HFF-Myc (cell line): Measurements from ENCODE around the gene DTHD1.

Experiments used
- DNase-seq: peaks from one replicate; pipeline ENCODE4 v3.0.0-alpha.2; 2011; ENCODE audit warnings: low read depth; ENCODE audit errors: extremely low read depth
- H3K4me3 ChIP-seq: replicated peaks from 2 replicates; pipeline ENCODE4 v1.5.1; 2011; ENCODE audit warnings: low read depth, mild to moderate bottlenecking, control low read depth, low read length
- TF ChIP-seq, protein P1 (sequence below): IDR thresholded peaks from 2 replicates; pipeline ENCODE4 v1.5.1; 2012; ENCODE audit warnings: mild to moderate bottlenecking, low read depth, low read length, control low read depth; ENCODE audit errors: missing control alignments

The DTHD1 gene

DNA sequence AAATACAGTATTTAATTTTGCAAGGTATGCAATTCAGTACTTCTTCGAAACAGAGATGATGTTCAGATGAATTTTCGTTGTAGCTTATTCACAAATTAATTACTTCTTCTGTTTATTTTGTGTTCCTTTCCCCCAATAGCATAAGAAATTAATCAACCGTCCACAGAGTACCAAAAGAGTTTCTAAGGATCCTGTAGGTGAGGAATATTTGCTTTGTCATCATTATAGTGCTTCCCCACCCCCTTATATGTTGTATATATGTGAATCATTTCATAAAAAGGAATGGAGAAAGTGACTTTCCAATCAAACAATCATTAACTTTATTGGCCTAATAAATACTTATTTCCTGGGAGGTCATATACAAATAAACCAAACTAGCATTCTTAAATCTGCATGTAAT lies 57.6 kb downstream of the DTHD1 start:
- DNase-seq, result no peak
- no peak overlapping the region for H3K4me3 ChIP-seq
- TF ChIP-seq, protein P1, sequence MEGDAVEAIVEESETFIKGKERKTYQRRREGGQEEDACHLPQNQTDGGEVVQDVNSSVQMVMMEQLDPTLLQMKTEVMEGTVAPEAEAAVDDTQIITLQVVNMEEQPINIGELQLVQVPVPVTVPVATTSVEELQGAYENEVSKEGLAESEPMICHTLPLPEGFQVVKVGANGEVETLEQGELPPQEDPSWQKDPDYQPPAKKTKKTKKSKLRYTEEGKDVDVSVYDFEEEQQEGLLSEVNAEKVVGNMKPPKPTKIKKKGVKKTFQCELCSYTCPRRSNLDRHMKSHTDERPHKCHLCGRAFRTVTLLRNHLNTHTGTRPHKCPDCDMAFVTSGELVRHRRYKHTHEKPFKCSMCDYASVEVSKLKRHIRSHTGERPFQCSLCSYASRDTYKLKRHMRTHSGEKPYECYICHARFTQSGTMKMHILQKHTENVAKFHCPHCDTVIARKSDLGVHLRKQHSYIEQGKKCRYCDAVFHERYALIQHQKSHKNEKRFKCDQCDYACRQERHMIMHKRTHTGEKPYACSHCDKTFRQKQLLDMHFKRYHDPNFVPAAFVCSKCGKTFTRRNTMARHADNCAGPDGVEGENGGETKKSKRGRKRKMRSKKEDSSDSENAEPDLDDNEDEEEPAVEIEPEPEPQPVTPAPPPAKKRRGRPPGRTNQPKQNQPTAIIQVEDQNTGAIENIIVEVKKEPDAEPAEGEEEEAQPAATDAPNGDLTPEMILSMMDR, result no peak

DNA sequence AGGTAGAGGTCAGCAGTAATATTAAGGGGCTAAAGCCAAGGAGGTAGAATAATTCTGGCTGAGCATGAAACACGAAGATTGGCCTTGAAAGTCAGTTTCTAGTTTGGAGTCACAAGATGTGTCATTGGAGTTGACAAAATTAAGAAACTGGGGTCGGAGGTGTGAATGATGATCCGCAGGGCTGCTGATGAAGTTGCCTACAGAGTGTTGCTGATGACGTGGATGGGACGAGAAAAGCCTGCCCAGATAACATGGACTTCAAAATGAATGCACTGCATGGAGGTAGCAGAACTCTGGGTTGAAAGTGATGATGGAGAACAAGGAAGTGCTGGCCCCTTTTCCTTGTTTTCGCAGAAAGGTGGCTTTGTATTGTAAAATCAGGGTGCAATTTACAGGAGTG lies 60.5 kb downstream of the DTHD1 start:
- TF ChIP-seq, protein P1, result no peak
- no peak overlapping the region for H3K4me3 ChIP-seq
- no peak for DNase-seq

DNA sequence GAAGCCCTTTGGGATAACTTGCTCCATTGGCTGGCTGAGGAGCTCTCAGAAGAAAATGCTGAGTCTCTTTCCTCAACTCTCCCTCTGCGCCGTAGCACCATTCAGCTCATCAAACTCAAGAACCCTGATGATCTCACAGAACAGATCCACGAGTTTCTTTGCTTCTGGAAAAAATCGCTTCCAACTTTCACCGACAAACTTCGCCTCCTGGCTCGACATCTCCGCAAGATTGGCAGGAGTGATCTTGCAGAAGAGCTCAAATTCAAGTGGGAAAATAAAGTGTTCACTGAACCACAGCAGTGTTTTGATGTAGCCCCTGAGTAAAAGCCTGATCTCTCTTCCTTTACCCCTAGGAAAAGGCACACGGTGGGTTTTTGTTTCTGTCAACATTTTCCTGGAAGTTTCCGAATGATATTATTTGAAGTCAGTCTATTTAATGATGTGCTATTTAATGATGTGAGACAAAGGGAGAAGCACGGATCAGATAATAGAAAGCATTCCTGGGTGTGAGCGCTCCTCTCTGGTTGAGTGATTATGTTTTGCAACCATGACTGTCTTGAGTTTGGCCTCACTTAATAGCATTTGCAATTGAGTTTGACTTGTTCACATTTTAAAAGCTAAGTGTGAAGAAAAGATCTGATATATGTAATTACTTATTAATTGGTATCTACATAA lies 62.2 kb downstream of the DTHD1 start:
- no peak overlapping the region for H3K4me3 ChIP-seq
- TF ChIP-seq, protein P1, result no peak
- DNase-seq, result no peak

DNA sequence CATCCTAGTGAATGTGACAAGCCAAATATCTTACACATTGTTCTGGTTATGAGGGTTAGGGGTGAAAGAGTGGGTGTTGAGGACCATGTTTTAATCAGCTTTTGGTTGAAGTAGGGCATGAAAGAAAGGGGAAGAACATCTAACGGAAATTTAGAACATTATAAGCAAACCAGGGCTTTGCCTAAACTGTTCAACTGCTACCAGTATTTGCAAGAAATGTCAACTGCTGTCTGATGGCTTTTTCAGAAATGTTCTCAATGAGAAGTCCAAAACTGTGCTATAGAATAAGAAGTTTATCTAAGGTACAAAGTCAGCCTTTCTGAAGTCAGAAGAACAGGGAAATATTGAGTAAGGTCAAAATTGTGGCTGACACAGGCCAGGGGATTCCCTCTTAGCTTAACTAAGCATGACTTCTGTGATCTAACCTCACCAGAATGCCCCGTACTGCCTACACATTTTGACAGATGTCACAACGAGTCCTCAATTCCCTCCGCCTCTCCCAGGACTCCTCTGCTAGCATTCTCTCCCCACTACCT lies 67.1 kb downstream of the DTHD1 start:
- H3K4me3 ChIP-seq, result no peak overlapping the region
- TF ChIP-seq, protein P1, result no peak
- DNase-seq, result no peak

DNA sequence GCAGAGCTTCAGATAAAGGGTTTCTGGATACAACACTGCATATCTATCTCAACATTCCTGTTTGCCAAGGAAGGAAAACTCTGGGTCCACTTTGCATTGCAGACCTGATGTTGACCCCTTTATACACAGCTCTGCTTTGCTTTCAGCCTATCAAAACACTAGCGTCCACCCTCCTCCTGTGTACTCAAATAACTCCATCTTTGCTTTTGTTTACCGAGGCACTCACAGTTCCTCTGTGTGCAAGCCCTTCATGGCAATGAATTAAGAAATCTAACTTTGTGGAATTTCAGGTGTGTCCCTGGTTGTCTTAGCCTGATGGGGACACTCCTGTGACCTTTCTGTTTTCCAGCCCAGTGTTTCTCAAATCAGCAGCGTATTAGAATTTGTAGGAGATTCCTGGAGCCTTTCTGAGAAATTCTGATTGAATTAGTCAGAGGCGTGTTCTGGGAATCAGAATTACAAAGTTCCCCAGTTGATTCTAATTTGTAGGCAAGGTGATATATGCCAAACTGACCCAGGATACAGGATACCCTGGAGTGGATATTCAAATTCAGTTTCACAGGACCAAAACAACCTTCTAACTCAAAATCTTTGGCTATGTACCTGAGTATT lies 68.6 kb downstream of the DTHD1 start:
- TF ChIP-seq, protein P1, result no peak
- H3K4me3 ChIP-seq, result no peak overlapping the region
- DNase-seq, result no peak

DNA sequence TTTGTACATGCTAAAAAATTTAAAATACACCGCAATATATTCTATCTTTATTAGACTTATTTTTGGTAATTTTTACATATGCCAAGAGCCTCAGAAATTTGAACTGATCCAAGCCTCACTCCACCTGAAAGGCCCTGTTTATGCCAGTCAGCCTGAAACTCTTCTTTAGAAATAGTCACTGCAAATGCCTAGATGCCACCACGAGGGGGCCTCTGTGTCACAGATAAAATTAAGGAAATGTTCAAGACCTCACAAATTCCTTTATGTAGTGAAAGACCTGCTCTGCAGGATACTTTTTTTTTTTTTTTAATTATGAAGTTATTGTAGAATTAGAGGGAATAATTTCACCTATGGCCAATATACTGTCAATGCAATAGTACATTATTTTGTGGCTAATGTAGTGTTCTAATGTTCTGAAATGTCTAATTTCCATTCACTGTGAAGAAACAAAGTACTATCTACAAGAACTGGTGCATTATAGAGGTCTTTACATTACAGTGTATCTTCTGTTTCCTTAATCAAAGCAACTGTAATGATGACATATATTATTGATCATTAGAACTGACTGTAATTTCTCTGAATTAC lies 69.8 kb downstream of the DTHD1 start:
- no peak for DNase-seq
- H3K4me3 ChIP-seq, result no peak overlapping the region
- TF ChIP-seq, protein P1, result peak; percentile 26
